Stimulated activated CD4-positive, alpha-beta T cell treated with anti-CD3 and anti-CD28 coated beads, Interleukin-12 subunit alpha, Interleukin-12 subunit beta, amount 100 ng/mL, for 24 hours (primary cell): Measurements from ENCODE around the gene VSNL1.

Experiments used
- DNase-seq, 2 experiments: peaks; one replicate each; pipeline ENCODE4 v3.0.0-alpha.2; 2020; ENCODE audit warnings: low read depth in 2 of 2

VSNL1 gene

DNA sequence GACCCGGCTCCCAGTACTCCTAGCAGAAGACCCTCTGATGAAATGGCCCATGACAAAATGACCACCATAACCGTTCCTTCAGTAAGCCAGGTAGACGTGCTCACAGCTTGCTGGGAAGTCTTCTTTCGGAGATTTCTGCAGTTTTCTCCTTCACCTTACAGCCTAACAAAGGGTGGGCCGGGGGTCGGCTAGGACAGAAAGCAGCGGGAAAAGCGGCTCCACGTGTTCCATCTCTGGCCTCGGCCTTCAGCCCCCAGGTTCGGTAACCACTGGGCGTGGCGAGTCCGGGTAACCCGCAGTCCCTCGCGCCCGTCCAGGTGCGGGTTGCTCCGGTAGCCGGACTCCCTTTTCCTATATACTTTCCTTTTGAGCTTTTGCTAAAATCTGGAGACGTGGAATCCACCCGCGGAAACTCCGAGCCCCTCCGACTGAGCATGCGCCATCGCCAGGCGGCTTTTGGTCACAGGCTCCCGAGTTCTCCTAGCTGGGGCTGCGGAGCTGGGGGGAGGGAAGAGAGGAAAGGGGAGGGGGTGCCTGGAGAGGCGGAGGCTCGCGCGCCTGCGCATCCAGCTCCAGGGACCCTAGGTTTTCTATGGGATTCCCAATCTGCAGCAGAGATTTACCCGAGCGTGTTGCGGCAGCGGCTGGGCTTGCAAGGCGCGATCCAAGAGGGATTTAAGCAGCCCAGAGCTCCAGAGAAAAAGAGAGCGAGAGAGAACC, at the start of gene VSNL1:
Gene VSNL1, plus strand, starts transcription at position 604 of the 720 bp plus-strand sequence. CDS start 51,379 bp downstream, outside the sequence.
- no peak for DNase-seq

GRCh38 chr2:17495590-17495989, 44.9 kb upstream of the VSNL1 start:
- DNase-seq, result no peak

GRCh38 chr2:17497718-17498117, 42.8 kb upstream of the VSNL1 start:
- no peak for DNase-seq

- no peak for DNase-seq
Observed at GRCh38 chr2:17506736-17507616, 33.5 kb upstream of the VSNL1 start.

GRCh38 chr2:17515652-17516051, 24.8 kb upstream of the VSNL1 start:
- DNase-seq, result no peak

DNA sequence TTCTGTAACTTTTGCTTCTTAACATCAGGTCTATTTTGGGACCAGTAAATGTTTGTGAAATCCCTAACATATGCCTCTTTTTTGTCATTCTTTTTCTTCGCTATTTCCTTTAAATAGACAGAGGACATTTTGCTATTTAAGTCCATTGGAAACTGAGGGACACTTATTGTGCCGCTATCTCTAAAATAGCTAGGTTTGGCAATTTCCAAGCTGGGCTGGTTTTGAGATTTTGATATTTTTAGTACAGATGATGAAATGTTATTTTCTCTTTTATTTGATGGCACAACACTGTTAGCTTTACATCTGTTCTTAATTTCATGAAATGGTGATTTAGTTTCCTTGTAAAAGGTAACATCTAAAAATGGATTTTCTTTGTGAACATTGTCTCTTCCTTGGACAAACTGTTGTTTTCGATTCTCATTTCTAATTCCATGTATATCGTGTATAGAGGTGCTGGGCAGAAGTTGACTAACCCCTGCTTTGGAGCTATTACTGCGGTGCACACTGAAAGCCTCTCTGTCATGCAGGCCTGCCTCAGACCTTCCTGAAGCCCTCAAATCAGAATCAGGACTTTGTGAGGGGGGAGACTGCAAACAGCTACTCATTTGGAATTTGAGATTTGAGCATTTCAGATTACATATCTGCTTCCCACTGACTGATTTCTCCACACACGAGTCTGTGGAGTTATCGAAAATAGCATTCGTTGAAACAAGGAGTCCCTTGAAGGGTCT, 22.9 kb upstream of the VSNL1 start:
- DNase-seq, result no peak

DNA sequence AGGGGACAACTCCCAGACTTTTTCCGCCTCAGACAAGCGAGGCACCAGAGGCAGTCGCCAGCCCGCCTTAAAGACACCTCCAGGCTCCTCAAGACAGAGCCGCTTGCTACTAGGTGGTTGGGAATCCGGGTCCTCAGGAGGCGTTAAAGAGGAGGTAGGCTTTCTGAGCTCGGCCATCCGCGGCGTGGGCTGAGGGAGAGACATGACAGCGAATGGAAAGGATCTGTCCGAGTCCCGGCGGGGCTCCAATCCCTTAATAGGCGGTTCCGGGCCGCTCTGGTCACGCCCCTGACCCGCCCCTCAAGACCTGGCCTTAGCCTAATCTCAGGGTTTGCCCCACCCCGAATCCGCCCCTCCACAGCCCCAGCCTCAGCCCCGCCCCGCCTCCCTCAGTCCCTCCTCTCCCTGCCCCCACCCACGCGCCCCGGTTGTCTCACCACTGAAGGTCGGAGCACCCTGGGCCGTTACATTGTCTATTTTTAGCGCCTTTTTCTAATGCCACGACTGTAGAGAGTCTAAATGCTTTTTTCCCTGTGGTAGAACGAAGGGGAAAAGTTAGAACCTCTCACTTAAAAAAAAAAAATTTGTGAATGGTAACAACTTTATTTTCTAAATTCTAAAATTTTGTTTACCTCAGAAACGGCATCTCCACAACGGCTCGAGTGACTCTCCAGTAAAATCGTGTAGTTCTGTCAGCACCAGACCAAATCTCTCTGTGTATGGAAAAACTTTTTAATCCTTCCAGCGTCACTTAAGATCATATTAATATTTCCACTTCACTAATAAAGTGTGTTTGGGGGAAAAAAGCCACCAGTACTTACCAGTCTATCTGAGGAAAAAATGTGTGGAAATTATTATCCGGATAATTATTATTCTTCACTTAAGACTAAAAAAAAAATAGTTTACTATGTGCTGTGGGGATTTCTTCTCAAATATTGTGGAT, 22.0 kb upstream of the VSNL1 start, which contains the start of gene RAD51AP2:
Gene RAD51AP2, minus strand, starts transcription at position 229 of the 943 bp plus-strand sequence. Its CDS starts 25 bp downstream, at position 204.
- peak in 1 of 2 experiments; percentile 6 for DNase-seq

- no peak for DNase-seq
Observed at GRCh38 chr2:17519486-17519885, 21.0 kb upstream of the VSNL1 start.

GRCh38 chr2:17520761-17521160, 19.7 kb upstream of the VSNL1 start:
- no peak for DNase-seq

DNA sequence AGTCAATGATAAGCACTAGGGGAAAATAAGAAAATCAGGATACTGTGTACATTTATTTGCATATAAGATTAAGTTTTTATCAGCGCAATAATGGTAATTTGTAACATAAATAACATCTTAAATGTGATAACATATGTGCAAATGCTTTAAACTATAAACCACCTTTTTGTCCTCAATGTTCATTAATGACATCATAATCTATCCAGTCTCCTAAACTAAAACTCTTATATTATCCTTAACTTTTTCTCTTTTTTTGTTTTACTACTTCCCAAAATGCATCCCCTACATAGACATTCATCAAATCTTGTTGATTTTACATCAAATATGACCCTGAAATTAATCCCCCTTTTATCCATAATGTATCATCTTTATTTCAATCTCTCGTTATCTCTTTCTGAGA, 18.9 kb upstream of the VSNL1 start:
- DNase-seq, result no peak

GRCh38 chr2:17522303-17522702, 18.2 kb upstream of the VSNL1 start:
- no peak for DNase-seq

DNA sequence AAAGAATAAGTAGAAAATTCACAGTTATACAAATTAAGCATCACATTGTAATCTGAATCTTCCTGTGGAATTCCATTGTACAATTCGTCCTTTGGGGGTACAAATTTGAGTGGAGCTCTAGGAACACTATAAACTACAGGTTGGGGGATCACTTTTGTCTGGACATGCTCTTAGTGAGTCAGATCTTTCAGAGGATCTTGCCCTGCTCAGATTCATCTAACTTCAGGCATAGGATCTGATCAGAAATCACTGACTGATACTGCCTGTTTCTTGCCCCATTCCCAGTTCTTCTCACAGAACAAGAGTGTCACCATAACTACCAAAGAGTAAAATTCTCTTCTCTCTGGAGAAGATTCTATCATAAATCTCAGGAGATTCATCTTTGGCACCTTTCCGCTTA, 10.7 kb upstream of the VSNL1 start:
- DNase-seq, result no peak

- no peak for DNase-seq
Observed at GRCh38 chr2:17533546-17533945, 7.0 kb upstream of the VSNL1 start.

DNA sequence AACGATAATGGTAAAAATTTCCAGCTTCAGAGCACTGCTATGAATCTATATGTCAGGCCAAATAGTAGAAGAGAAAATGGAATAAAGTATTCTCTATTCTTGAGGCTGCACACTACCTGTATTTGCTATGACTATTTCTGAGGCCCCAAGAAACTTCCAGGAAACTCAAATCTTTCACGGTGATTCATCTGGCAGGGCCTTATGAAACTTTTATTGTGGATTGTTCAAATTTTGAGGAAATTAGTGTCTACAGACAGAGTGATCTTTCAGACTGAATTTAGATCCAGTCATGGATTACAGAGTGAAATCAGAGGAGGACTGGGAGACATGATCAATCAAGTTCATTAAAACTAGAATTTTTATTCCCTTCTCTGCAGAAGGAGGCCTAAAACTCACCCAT, 4.1 kb upstream of the VSNL1 start:
- DNase-seq, result no peak

- no peak for DNase-seq
Observed at GRCh38 chr2:17538022-17538843, 2.3 kb upstream of the VSNL1 start.

DNA sequence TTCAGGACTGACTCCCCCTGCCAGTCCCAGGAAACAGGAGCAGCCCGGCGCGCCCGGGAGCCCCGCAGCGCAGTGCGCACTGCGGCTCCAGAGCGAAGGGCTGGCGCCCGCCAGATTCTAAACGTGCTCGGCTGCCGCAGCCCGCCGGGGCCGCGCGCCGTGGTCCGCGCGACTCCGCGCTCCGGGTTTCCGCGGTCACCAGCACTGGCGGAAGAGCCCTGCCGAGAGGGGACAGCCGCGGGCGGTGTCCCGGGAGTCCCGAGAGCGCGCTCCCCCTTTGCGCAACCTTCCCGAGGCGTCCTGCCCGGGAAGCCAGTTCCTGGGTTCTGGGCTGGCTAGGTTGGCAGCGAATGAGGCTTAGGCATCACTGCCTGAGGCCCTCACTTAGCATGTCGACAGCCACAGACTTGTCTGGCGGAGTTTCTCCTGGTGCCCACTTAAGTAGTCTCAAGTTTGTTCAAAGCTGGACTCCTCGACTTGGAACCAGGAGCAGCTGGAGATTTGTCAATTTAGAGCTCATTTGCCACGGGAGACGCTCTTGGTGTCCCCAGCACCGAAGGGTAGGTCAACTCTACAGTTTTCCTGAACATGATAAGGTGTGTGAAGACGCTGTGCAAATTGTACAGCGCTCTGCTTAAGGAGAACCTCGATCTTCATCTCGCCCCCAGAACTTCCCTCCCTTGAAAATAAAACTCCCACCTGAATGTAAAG, 1.5 kb upstream of the VSNL1 start:
- DNase-seq, result no peak

DNA sequence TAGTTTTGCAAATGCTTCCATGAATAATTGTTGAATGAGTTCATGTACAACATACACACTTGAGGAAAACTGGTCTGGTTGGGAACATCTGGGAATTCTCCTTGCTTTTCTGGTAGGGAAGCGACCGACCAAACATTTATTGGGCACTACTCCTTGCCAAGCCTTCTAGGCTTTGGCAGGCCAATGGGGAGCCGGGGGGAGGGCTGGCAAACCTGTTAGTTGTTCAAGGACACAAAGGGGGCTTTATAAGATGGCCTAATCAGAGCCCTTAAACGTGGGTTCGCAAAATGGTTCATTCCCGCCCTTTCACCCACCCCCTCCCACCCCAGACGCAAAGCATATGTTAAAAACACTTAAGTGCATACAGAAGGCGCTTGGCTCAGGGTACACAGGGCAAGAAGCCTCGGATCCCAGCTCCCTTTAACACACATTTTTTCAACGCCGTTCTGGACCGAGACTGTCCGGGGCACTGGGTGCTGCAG, 844 bp upstream of the VSNL1 start:
- no peak for DNase-seq

- DNase-seq, result no peak
Observed at GRCh38 chr2:17540813-17541530, 476 bp downstream of the VSNL1 start.

- DNase-seq, result no peak
Observed at GRCh38 chr2:17541531-17541950, 1.0 kb downstream of the VSNL1 start.
